HL-60 (cell line): ENCODE measurements around the gene SNX8.

Experiments used
- DNase-seq, 2 experiments: peaks; one replicate each; pipeline ENCODE4 v3.0.0-alpha.2; 2010 to 2020; ENCODE audit warnings: low read depth in 1 of 2, low spot score in 1 of 2
- H3K27ac ChIP-seq: fragments of 250-450 bp; sonication (Bioruptor Pico); replicated peaks from 2 replicates; pipeline ENCODE4 v1.5.1; 2020; ENCODE audit warnings: mild to moderate bottlenecking, moderate library complexity
- H3K27me3 ChIP-seq: fragments of 250-450 bp; sonication (Bioruptor Pico); 2 replicates; pipeline ENCODE4 v1.5.1; 2021; ENCODE audit warnings: mild to moderate bottlenecking, moderate library complexity; ENCODE audit not compliant: insufficient read depth, poor library complexity, severe bottlenecking
- H3K4me3 ChIP-seq: replicated peaks from 2 replicates; pipeline ENCODE4 v1.5.1; 2011; ENCODE audit warnings: mild to moderate bottlenecking, control low read depth, low read length; ENCODE audit not compliant: insufficient read depth
- GABPA ChIP-seq: IDR thresholded peaks from 2 replicates; pipeline ENCODE4 v1.6.1; 2012; ENCODE audit warnings: low read depth
- POLR2AphosphoS5 ChIP-seq: IDR thresholded peaks from 2 replicates; pipeline ENCODE4 v1.6.1; 2012; ENCODE audit warnings: low read depth
- SPI1 ChIP-seq: IDR thresholded peaks from 2 replicates; pipeline ENCODE4 v1.6.1; 2012; ENCODE audit warnings: low read depth, mild to moderate bottlenecking, borderline replicate concordance
- TF ChIP-seq, protein P1 (sequence below): IDR thresholded peaks from one replicate; pipeline ENCODE4 v1.5.1; 2011; ENCODE audit warnings: low read length, control low read depth, inconsistent platforms; ENCODE audit not compliant: insufficient read depth
- TF ChIP-seq, protein P2 (sequence below): IDR thresholded peaks from 2 replicates; pipeline ENCODE4 v1.6.1; 2012; ENCODE audit warnings: low read depth; ENCODE audit not compliant: insufficient replicate concordance

SNX8 gene

DNA sequence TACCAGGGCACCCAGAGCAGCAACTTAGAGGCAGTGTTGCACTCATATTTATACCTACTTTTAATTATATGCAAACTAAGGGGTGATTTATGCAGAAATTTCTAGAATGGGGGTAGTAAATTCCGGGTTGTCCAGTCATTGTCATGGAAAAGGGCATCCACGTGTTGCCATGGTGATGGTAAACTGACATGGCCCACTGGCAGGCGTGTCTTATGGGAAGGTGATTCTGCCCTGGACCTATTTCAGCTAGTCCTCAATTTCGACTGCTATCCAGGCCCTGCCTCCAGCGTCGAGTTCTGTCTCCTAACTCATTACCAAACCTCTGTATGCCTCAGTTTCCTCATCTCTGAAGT is 12.8 kb downstream of the SNX8 start:
- TF ChIP-seq GABPA (no peak), POLR2AphosphoS5 (no peak), SPI1 (no peak)
- TF ChIP-seq, protein P1, sequence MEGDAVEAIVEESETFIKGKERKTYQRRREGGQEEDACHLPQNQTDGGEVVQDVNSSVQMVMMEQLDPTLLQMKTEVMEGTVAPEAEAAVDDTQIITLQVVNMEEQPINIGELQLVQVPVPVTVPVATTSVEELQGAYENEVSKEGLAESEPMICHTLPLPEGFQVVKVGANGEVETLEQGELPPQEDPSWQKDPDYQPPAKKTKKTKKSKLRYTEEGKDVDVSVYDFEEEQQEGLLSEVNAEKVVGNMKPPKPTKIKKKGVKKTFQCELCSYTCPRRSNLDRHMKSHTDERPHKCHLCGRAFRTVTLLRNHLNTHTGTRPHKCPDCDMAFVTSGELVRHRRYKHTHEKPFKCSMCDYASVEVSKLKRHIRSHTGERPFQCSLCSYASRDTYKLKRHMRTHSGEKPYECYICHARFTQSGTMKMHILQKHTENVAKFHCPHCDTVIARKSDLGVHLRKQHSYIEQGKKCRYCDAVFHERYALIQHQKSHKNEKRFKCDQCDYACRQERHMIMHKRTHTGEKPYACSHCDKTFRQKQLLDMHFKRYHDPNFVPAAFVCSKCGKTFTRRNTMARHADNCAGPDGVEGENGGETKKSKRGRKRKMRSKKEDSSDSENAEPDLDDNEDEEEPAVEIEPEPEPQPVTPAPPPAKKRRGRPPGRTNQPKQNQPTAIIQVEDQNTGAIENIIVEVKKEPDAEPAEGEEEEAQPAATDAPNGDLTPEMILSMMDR: no peak
- TF ChIP-seq, protein P2, sequence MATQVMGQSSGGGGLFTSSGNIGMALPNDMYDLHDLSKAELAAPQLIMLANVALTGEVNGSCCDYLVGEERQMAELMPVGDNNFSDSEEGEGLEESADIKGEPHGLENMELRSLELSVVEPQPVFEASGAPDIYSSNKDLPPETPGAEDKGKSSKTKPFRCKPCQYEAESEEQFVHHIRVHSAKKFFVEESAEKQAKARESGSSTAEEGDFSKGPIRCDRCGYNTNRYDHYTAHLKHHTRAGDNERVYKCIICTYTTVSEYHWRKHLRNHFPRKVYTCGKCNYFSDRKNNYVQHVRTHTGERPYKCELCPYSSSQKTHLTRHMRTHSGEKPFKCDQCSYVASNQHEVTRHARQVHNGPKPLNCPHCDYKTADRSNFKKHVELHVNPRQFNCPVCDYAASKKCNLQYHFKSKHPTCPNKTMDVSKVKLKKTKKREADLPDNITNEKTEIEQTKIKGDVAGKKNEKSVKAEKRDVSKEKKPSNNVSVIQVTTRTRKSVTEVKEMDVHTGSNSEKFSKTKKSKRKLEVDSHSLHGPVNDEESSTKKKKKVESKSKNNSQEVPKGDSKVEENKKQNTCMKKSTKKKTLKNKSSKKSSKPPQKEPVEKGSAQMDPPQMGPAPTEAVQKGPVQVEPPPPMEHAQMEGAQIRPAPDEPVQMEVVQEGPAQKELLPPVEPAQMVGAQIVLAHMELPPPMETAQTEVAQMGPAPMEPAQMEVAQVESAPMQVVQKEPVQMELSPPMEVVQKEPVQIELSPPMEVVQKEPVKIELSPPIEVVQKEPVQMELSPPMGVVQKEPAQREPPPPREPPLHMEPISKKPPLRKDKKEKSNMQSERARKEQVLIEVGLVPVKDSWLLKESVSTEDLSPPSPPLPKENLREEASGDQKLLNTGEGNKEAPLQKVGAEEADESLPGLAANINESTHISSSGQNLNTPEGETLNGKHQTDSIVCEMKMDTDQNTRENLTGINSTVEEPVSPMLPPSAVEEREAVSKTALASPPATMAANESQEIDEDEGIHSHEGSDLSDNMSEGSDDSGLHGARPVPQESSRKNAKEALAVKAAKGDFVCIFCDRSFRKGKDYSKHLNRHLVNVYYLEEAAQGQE: no peak

DNA sequence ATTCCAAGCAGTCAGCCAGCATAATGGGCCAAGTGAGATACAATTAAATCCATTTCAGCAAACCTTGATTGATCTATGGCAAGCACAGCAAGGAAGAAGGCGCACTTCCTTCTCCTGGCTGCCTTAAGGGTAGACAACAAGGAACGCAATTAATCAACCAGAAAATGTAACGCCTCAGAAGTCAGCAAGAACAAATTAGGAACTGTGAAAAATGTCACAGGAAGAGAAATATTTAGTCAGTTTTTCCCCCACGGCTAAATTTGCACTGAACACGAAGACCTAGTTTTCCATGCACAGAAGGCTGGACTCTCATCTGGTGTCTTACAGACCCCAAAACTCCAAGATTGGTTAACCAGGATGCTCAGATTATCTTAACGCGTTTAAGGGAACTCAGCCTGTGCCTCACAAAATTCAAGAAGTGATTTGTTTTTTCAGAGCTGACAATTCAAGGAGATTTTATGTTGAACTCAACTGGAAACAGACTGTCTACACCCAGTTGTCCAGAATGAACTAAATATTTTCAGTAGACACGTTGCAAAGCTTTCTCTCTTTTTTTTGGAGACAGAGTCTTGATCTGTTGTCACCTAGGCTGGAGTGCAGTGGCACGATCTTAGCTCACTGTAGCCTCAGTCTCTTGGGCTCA is 14.2 kb downstream of the SNX8 start:
- Histone ChIP-seq H3K27me3 (no peaks in the 10 kb centered on the region), H3K4me3 (no peak overlapping the region), H3K27ac (no peak overlapping the region)
- DNase-seq: no peak
- TF ChIP-seq, protein P1: no peak
- TF ChIP-seq SPI1 (no peak), GABPA (no peak), POLR2AphosphoS5 (no peak)
- TF ChIP-seq, protein P2: no peak

More for the DNA sequence above, 12.8 kb downstream of the SNX8 start:
- H3K4me3 ChIP-seq: no peak overlapping the region
- no peak for DNase-seq
- H3K27ac ChIP-seq: no peak overlapping the region
- no peaks in the 10 kb centered on the region for H3K27me3 ChIP-seq

DNA sequence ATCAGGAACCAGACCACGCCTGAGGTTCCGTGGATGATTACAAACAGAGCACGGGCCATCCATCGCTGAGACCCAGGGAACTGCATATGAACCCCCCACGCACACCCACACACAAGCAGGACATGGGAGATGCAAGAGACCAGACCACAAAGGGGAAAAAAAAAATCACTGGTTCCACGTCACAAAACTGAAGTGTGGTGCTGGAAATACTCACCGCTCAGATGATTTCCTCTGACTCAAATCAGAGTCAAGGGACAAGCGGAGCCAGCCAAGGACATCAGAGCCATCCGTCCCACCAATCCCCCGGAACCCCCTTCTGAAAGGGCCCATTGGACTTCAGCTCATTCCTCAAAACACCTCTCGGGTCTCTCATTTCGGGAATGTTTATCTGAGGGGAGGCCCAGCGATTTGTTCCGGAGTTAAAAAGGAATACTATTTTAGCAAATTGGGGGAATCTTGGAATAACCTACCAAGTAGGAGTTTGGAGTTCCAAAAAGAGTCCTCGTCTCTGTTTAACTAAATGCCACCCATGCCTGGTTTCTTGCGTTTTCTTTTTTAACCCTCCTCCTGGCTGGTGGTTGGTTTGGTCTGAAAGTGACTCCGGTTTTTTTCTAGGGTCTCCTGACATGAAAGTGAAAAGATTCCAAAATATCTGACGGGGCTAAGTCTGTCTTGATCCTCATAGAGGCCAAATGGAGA is 15.0 kb downstream of the SNX8 start:
- TF ChIP-seq SPI1: no peak
- TF ChIP-seq, protein P2: no peak
- TF ChIP-seq POLR2AphosphoS5: no peak
- TF ChIP-seq GABPA: no peak
- H3K27ac ChIP-seq: no peak overlapping the region
- no peaks in the 10 kb centered on the region for H3K27me3 ChIP-seq
- H3K4me3 ChIP-seq: no peak overlapping the region
- DNase-seq: no peak
